Measurements from ENCODE around the gene CFAP69. TPM values are rescaled to one million over a fixed set of nuclear protein-coding genes. Genes with fewer than 3 reads are reported as not detected.

Gene CFAP69
- total and polyA plus RNA-seq, 2 of the 8 experiments (the other 6 are each of a cell fraction or from before 2014, with no cell fraction given): 1.00 to 3.8 TPM

DNA sequence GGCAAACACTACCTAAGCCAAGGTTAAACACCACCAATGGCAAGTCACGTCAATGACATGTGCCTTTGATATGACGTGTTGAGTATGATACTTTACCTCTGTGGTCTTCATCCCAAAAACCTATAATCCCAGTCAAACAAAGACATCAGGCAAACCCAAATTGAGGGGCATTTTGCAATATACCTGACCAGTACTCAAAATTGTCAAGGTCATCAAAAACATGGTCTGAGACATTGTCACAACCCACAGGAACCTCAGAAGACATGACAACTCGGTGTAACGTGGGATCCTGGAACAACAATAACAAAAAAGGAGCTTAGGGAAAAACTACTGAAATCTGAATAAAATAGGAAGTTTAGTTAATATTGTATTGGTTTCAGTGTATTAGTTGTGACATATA, 68.9 kb downstream of the CFAP69 start (continued):
- TF ChIP-seq, protein P1, sequence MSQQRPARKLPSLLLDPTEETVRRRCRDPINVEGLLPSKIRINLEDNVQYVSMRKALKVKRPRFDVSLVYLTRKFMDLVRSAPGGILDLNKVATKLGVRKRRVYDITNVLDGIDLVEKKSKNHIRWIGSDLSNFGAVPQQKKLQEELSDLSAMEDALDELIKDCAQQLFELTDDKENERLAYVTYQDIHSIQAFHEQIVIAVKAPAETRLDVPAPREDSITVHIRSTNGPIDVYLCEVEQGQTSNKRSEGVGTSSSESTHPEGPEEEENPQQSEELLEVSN (IDR thresholded peaks at IDR 0.05): no peak
- TF ChIP-seq, protein P2, sequence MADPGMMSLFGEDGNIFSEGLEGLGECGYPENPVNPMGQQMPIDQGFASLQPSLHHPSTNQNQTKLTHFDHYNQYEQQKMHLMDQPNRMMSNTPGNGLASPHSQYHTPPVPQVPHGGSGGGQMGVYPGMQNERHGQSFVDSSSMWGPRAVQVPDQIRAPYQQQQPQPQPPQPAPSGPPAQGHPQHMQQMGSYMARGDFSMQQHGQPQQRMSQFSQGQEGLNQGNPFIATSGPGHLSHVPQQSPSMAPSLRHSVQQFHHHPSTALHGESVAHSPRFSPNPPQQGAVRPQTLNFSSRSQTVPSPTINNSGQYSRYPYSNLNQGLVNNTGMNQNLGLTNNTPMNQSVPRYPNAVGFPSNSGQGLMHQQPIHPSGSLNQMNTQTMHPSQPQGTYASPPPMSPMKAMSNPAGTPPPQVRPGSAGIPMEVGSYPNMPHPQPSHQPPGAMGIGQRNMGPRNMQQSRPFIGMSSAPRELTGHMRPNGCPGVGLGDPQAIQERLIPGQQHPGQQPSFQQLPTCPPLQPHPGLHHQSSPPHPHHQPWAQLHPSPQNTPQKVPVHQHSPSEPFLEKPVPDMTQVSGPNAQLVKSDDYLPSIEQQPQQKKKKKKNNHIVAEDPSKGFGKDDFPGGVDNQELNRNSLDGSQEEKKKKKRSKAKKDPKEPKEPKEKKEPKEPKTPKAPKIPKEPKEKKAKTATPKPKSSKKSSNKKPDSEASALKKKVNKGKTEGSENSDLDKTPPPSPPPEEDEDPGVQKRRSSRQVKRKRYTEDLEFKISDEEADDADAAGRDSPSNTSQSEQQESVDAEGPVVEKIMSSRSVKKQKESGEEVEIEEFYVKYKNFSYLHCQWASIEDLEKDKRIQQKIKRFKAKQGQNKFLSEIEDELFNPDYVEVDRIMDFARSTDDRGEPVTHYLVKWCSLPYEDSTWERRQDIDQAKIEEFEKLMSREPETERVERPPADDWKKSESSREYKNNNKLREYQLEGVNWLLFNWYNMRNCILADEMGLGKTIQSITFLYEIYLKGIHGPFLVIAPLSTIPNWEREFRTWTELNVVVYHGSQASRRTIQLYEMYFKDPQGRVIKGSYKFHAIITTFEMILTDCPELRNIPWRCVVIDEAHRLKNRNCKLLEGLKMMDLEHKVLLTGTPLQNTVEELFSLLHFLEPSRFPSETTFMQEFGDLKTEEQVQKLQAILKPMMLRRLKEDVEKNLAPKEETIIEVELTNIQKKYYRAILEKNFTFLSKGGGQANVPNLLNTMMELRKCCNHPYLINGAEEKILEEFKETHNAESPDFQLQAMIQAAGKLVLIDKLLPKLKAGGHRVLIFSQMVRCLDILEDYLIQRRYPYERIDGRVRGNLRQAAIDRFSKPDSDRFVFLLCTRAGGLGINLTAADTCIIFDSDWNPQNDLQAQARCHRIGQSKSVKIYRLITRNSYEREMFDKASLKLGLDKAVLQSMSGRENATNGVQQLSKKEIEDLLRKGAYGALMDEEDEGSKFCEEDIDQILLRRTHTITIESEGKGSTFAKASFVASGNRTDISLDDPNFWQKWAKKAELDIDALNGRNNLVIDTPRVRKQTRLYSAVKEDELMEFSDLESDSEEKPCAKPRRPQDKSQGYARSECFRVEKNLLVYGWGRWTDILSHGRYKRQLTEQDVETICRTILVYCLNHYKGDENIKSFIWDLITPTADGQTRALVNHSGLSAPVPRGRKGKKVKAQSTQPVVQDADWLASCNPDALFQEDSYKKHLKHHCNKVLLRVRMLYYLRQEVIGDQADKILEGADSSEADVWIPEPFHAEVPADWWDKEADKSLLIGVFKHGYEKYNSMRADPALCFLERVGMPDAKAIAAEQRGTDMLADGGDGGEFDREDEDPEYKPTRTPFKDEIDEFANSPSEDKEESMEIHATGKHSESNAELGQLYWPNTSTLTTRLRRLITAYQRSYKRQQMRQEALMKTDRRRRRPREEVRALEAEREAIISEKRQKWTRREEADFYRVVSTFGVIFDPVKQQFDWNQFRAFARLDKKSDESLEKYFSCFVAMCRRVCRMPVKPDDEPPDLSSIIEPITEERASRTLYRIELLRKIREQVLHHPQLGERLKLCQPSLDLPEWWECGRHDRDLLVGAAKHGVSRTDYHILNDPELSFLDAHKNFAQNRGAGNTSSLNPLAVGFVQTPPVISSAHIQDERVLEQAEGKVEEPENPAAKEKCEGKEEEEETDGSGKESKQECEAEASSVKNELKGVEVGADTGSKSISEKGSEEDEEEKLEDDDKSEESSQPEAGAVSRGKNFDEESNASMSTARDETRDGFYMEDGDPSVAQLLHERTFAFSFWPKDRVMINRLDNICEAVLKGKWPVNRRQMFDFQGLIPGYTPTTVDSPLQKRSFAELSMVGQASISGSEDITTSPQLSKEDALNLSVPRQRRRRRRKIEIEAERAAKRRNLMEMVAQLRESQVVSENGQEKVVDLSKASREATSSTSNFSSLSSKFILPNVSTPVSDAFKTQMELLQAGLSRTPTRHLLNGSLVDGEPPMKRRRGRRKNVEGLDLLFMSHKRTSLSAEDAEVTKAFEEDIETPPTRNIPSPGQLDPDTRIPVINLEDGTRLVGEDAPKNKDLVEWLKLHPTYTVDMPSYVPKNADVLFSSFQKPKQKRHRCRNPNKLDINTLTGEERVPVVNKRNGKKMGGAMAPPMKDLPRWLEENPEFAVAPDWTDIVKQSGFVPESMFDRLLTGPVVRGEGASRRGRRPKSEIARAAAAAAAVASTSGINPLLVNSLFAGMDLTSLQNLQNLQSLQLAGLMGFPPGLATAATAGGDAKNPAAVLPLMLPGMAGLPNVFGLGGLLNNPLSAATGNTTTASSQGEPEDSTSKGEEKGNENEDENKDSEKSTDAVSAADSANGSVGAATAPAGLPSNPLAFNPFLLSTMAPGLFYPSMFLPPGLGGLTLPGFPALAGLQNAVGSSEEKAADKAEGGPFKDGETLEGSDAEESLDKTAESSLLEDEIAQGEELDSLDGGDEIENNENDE (IDR thresholded peaks at IDR 0.05; ENCODE audit: insufficient replicate concordance, low read length): no peak
- no peak for TF ChIP-seq SRF (IDR thresholded peaks at IDR 0.05; ENCODE audit: low read depth, low read length)
